GM19395 (cell line): ENCODE measurements around the gene TFF2.

Experiments
- ATAC-seq: cut with Tn5 transposase; IDR thresholded peaks from one replicate; pipeline ENCODE4 v1.9.1; 2021; ENCODE audit warnings: mild to moderate bottlenecking, moderate library complexity; ENCODE audit not compliant: unreplicated experiment

Gene TFF2

GRCh38 chr21:42346866-42347600, 3.8 kb downstream of the TFF2 start:
- no peak for ATAC-seq

GRCh38 chr21:42346441-42346840, 4.4 kb downstream of the TFF2 start:
- ATAC-seq, result no peak

- ATAC-seq, result no peak
These were observed 6.2 kb downstream of the TFF2 start for GRCh38 chr21:42344631-42345030.

GRCh38 chr21:42343963-42344510, 6.8 kb downstream of the TFF2 start:
- no peak for ATAC-seq

- no peak for ATAC-seq
These were observed 7.2 kb downstream of the TFF2 start for GRCh38 chr21:42343556-42343955.

- no peak for ATAC-seq
These were observed 7.7 kb downstream of the TFF2 start for GRCh38 chr21:42343101-42343500.

- ATAC-seq, result no peak
These were observed 8.8 kb downstream of the TFF2 start for GRCh38 chr21:42341776-42342542.

- ATAC-seq, result no peak
These were observed 10.4 kb downstream of the TFF2 start for GRCh38 chr21:42340187-42341050.

- ATAC-seq, result no peak
These were observed 11.8 kb downstream of the TFF2 start for GRCh38 chr21:42338729-42339715.

GRCh38 chr21:42337830-42338728, 12.7 kb downstream of the TFF2 start:
- no peak for ATAC-seq

- no peak for ATAC-seq
These were observed 13.5 kb downstream of the TFF2 start for GRCh38 chr21:42337276-42337675.

- ATAC-seq, result no peak
These were observed 14.7 kb downstream of the TFF2 start for GRCh38 chr21:42336054-42336453.

- no peak for ATAC-seq
These were observed 18.1 kb downstream of the TFF2 start for GRCh38 chr21:42332557-42333317.

- ATAC-seq, result no peak
These were observed 19.1 kb downstream of the TFF2 start for GRCh38 chr21:42331660-42332059.

GRCh38 chr21:42330380-42331371, 20.1 kb downstream of the TFF2 start:
- no peak for ATAC-seq

GRCh38 chr21:42324896-42325295, 25.9 kb downstream of the TFF2 start:
- no peak for ATAC-seq

GRCh38 chr21:42321845-42322244, 28.9 kb downstream of the TFF2 start:
- no peak for ATAC-seq
